Measurements from ENCODE around the gene C1GALT1.
"Not testable (repeated sequence)": the region's sequence is repeated elsewhere in the genome, so short reads cannot be mapped to it uniquely, and the experiment has no call there.

C1GALT1 gene

GRCh38 chr7:7182156-7183060, at the start of gene C1GALT1:
Gene C1GALT1, plus strand, starts transcription at chr7:7182544. Its CDS starts 51,776 bp downstream, at chr7:7234320.
- H3K9me3 Mint-ChIP-seq, result no peaks in the 10 kb centered on the region
- DNase-seq (peak; percentile 96 to 97), ATAC-seq (peak; percentile 90)
- H3K4me1 Mint-ChIP-seq, result peaks cover 21% of the 10 kb centered on the region
- peak within 1 kb of the TSS; percentile 99 for H3K27ac Mint-ChIP-seq
- H3K4me3 Mint-ChIP-seq, result peak within 1 kb of the TSS; percentile 78 to 98
- H3K27me3 Mint-ChIP-seq, result no peaks in the 10 kb centered on the region

DNA sequence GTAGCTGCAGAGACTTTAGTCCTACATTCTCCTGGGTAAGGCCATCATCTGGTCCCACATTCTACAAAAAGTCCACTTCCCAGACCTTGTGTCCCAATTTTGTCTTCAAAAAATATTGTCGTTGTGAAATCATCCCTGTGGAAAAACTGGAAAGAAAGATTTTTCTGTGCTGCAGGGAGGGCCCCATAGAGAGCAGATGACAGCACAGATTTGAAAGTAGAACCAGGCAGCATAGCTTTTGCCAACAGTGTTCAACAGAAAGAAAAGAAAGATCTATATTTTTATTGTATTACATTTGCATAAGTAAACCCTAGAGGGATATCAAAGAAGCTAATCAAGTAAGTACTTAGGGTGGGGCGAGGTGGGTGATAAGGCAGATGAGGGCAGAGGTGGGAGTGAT, 48.3 kb upstream of the C1GALT1 start:
- Mint-ChIP-seq H3K27ac (no peak overlapping the region), H3K9me3 (peaks cover 4 to 8% of the 10 kb centered on the region in 2 donors), H3K4me3 (no peak overlapping the region), H3K27me3 (no peaks in the 10 kb centered on the region), H3K4me1 (no peaks in the 10 kb centered on the region)
- DNase-seq (no peak), ATAC-seq (no peak)

GRCh38 chr7:7135074-7135473, 47.3 kb upstream of the C1GALT1 start:
- H3K4me3 Mint-ChIP-seq, result no peak overlapping the region
- DNase-seq, result no peak
- H3K4me1 Mint-ChIP-seq, result no peaks in the 10 kb centered on the region
- H3K9me3 Mint-ChIP-seq, result peaks cover 4 to 11% of the 10 kb centered on the region in 2 donors
- no peak overlapping the region for H3K27ac Mint-ChIP-seq
- no peaks in the 10 kb centered on the region for H3K27me3 Mint-ChIP-seq
- no peak for ATAC-seq

GRCh38 chr7:7135924-7136323, 46.4 kb upstream of the C1GALT1 start:
- not testable (repeated sequence) for H3K4me3 Mint-ChIP-seq, H3K27me3 Mint-ChIP-seq, ATAC-seq, DNase-seq, H3K4me1 Mint-ChIP-seq
- Mint-ChIP-seq H3K9me3 (peaks cover 4 to 15% of the 10 kb centered on the region in 2 donors), H3K27ac (peak overlapping the region in 1 of 2 donors; percentile 5)

GRCh38 chr7:7136466-7137381, 45.6 kb upstream of the C1GALT1 start:
- Mint-ChIP-seq H3K27ac (no peak overlapping the region), H3K4me1 (no peaks in the 10 kb centered on the region), H3K27me3 (no peaks in the 10 kb centered on the region), H3K4me3 (no peak overlapping the region), H3K9me3 (peaks cover 4 to 15% of the 10 kb centered on the region in 2 donors)
- DNase-seq (no peak), ATAC-seq (no peak)

DNA sequence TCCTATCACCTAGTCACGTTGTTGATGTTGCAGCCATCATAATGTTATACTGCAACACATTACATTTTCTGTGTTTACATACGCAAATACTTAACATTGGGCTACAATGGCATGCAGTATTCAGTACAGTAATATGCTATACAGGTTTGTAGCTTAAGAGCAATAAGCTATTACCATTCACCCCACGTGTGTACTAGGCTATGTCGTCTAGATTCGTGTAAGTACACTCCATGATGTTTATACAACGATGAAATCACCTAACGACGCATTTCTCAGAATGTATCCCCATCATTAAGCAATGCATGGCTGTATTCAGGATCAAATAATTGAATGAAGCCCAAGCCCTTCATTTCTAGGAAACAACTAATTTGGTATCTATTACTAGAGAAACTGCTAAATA, 43.4 kb upstream of the C1GALT1 start:
- no peak overlapping the region for H3K27ac Mint-ChIP-seq
- ATAC-seq, result no peak
- H3K9me3 Mint-ChIP-seq, result peaks cover 13 to 33% of the 10 kb centered on the region in 2 donors
- no peaks in the 10 kb centered on the region for H3K27me3 Mint-ChIP-seq
- H3K4me1 Mint-ChIP-seq, result no peaks in the 10 kb centered on the region
- no peak for DNase-seq
- H3K4me3 Mint-ChIP-seq, result no peak overlapping the region

GRCh38 chr7:7143404-7143803, 38.9 kb upstream of the C1GALT1 start:
- not testable (repeated sequence) for H3K4me1 Mint-ChIP-seq, H3K27me3 Mint-ChIP-seq, H3K4me3 Mint-ChIP-seq, DNase-seq, H3K27ac Mint-ChIP-seq, ATAC-seq
- H3K9me3 Mint-ChIP-seq, result peaks cover 22 to 43% of the 10 kb centered on the region in 2 donors

- ATAC-seq, H3K4me3 Mint-ChIP-seq, H3K27me3 Mint-ChIP-seq, DNase-seq, H3K4me1 Mint-ChIP-seq, H3K27ac Mint-ChIP-seq: not testable (repeated sequence)
- H3K9me3 Mint-ChIP-seq, result peaks cover 22 to 39% of the 10 kb centered on the region in 2 donors
These were observed 37.2 kb upstream of the C1GALT1 start for GRCh38 chr7:7145151-7145550.

DNA sequence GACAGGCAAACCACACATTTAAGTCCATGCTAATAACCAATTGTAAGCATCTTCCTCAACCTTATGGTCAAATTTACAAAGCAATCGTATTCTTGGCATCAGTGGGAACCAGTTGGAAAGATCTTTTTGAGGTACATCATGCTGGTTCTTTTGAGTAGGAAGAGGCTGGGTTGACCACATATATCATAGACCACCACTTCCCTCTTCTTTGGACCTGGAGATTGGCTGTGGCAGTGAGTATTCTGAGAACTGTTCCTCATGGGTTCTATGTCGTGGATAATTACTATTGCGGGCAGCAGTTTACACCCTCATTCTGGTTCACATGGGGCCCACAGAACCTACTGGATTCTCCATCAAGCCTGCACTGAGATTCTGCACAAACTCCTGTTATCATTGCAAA, 35.5 kb upstream of the C1GALT1 start:
- Mint-ChIP-seq H3K4me3 (no peak overlapping the region), H3K9me3 (peaks cover 22 to 35% of the 10 kb centered on the region in 2 donors), H3K27ac (no peak overlapping the region), H3K4me1 (peaks cover 5% of the 10 kb centered on the region), H3K27me3 (no peaks in the 10 kb centered on the region)
- no peak for ATAC-seq
- DNase-seq, result no peak

DNA sequence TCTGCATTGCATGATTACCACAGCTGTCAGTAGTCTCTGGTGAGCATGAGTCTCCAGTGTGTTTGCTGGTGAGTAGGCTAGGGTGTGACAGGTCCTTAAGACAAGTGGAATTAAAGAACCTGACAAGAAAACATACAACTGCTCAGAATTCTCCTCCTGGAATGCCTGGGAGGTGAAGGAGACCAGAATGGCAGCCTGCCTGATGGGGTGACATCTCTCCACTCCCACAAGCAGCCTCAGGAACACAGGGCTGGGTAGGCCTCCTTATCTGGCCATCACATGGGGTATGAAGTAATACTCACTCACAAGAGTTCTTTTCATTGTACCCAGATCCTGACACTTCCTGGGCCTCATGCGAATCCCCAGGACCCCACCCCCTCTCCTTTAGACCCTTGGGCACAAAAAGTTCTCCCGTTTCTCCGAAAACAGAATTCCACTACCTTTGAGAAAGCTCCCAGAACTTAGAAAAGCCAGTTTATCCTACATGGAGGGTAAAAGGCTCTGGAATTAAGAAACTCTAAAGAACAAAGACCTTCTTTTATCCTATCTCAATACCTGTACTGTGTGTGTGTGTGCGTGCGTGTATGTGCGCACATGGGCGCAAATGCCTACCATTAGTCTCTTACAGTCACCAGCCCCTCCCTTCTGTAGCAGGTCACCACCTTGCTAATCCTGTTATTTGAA, 33.4 kb upstream of the C1GALT1 start:
- no peak for DNase-seq
- ATAC-seq, result no peak
- peaks cover 21 to 22% of the 10 kb centered on the region in 2 donors for H3K9me3 Mint-ChIP-seq
- peaks cover 5% of the 10 kb centered on the region for H3K4me1 Mint-ChIP-seq
- no peak overlapping the region for H3K27ac Mint-ChIP-seq
- no peak overlapping the region for H3K4me3 Mint-ChIP-seq
- no peaks in the 10 kb centered on the region for H3K27me3 Mint-ChIP-seq

DNA sequence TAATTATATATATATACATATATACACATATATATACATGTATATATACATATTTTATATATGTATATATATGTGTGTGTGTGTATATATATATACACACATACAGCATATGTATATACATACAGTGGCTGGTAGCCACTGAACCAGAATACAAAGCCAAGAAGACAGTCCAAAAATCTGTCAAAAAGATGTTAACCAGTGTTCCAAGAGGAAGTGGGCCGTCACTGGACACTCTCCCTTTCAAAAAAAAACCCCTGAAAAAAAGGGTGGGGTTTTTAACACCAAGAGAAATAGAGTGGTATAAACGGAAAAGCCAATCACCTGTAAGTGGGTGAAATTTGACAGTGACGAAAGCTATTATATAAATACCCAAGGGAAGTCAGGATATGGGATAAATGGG, 31.1 kb upstream of the C1GALT1 start:
- ATAC-seq, result no peak
- no peak overlapping the region for H3K27ac Mint-ChIP-seq
- peaks cover 13% of the 10 kb centered on the region for H3K4me1 Mint-ChIP-seq

GRCh38 chr7:7151865-7152264, 30.5 kb upstream of the C1GALT1 start:
- H3K4me1 Mint-ChIP-seq, result peaks cover 19% of the 10 kb centered on the region
- ATAC-seq, result peak; percentile 18
- no peak for DNase-seq
- no peaks in the 10 kb centered on the region for H3K27me3 Mint-ChIP-seq
- no peak overlapping the region for H3K27ac Mint-ChIP-seq
- no peak overlapping the region for H3K4me3 Mint-ChIP-seq
- H3K9me3 Mint-ChIP-seq, result peaks cover 14 to 19% of the 10 kb centered on the region in 2 donors

More for the DNA sequence above, 31.1 kb upstream of the C1GALT1 start:
- Mint-ChIP-seq H3K4me3 (no peak overlapping the region), H3K9me3 (peaks cover 14 to 19% of the 10 kb centered on the region in 2 donors), H3K27me3 (no peaks in the 10 kb centered on the region)
- no peak for DNase-seq

DNA sequence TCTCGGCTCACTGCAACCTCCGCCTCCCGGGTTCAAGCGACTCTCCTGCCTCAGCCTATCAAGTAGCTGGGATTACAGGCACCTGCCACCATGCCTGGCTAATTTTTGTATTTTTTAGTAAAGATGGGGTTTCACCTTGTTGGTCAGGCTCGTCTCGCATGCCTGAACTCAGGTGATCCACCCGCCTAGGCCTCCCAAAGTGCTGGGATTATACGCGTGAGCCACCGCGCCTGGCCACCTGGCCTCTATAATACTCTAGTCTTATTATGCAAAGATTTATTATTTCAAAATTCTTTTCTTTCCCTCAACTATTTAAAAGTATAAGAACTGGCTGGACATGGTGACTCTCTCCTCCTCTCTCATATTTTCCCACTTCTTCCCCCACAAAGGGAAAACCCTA, 30.0 kb upstream of the C1GALT1 start:
- DNase-seq (no peak), ATAC-seq (no peak)
- Mint-ChIP-seq H3K9me3 (peaks cover 14 to 19% of the 10 kb centered on the region in 2 donors), H3K4me1 (peaks cover 23% of the 10 kb centered on the region), H3K27me3 (no peaks in the 10 kb centered on the region), H3K27ac (no peak overlapping the region), H3K4me3 (no peak overlapping the region)

GRCh38 chr7:7154355-7154754, 28.0 kb upstream of the C1GALT1 start:
- H3K27ac Mint-ChIP-seq, ATAC-seq, DNase-seq, H3K4me3 Mint-ChIP-seq, H3K27me3 Mint-ChIP-seq: not testable (repeated sequence)
- Mint-ChIP-seq H3K9me3 (peaks cover 14 to 19% of the 10 kb centered on the region in 2 donors), H3K4me1 (peaks cover 39% of the 10 kb centered on the region)

DNA sequence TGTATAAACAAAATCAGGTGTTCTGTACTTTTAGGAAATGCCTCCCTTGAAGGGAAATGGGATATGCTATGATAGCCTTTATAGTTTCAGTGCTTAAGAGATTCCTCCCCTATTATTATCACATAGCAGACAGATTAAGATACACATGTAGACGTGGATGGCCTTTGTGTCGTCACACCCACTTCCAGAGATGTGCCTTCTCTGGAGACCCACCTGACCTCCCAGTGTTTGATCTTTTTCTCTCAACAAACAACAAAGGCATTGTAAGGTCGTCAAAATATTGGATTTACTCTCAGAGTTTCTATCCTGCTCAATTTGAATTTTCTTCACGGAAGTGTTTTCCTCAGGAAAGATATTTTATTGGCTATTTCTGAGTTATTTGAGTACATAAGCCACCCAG, 25.7 kb upstream of the C1GALT1 start:
- DNase-seq, result no peak
- peak overlapping the region in 1 of 2 donors; percentile 58 for H3K27ac Mint-ChIP-seq
- peaks cover 14 to 19% of the 10 kb centered on the region in 2 donors for H3K9me3 Mint-ChIP-seq
- peak overlapping the region; percentile 71 to 77 for H3K4me3 Mint-ChIP-seq
- no peak for ATAC-seq
- no peaks in the 10 kb centered on the region for H3K27me3 Mint-ChIP-seq
- peaks cover 49% of the 10 kb centered on the region for H3K4me1 Mint-ChIP-seq
